ENCODE results near the gene POC5. TPM values are rescaled to one million over a fixed set of nuclear protein-coding genes. Genes with fewer than 3 reads are reported as not detected.

POC5 gene
- total RNA-seq, 1 donor: 10.9 TPM

DNA sequence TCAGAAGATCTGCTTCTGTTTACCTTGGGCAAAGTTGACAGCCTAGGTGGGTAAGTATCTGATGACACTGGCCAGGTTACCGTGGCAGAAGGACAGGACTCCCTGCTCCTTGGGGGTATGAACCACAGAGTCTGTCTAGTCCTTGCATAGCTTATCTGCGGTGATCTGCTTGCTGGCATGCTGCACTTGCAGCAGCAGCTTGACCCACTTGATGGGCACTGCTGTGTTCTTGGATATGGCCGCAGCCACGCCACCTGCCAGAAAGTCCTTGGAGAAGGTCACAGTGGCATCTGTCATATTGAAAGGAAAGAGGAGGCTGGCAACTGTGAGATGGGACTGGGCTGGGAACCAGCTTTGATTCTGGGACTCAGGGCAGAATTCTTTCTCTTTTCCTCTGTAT is 35.9 kb upstream of the POC5 start:
- Histone ChIP-seq H3K9me3 (ENCODE audit: low read depth, low read length) (no peaks in the 10 kb centered on the region), H3K36me3 (ENCODE audit: insufficient read depth, low read length) (no peaks in the 10 kb centered on the region), H3K4me1 (ENCODE audit: insufficient read depth, low read length) (no peaks in the 10 kb centered on the region), H3K27me3 (ENCODE audit: insufficient read depth, low read length) (no peaks in the 10 kb centered on the region), H3K4me3 (ENCODE audit: insufficient read depth, low read length) (no peak overlapping the region), H2AFZ (ENCODE audit: low read length) (no peak overlapping the region), H3K4me2 (ENCODE audit: insufficient read depth, low read length) (no peak overlapping the region), H3K79me2 (ENCODE audit: insufficient read depth, low read length) (no peaks in the 10 kb centered on the region), H3K27ac (ENCODE audit: low read depth, low read length) (no peak overlapping the region), H4K20me1 (ENCODE audit: insufficient read depth, low read length) (no peaks in the 10 kb centered on the region)
- DNase-seq (ENCODE audit: insufficient read length, low spot score, missing footprints): no peak
- TF ChIP-seq, protein P1, sequence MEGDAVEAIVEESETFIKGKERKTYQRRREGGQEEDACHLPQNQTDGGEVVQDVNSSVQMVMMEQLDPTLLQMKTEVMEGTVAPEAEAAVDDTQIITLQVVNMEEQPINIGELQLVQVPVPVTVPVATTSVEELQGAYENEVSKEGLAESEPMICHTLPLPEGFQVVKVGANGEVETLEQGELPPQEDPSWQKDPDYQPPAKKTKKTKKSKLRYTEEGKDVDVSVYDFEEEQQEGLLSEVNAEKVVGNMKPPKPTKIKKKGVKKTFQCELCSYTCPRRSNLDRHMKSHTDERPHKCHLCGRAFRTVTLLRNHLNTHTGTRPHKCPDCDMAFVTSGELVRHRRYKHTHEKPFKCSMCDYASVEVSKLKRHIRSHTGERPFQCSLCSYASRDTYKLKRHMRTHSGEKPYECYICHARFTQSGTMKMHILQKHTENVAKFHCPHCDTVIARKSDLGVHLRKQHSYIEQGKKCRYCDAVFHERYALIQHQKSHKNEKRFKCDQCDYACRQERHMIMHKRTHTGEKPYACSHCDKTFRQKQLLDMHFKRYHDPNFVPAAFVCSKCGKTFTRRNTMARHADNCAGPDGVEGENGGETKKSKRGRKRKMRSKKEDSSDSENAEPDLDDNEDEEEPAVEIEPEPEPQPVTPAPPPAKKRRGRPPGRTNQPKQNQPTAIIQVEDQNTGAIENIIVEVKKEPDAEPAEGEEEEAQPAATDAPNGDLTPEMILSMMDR (IDR thresholded peaks at IDR 0.05; ENCODE audit: extremely low read depth, low read depth, low read length): no peak

DNA sequence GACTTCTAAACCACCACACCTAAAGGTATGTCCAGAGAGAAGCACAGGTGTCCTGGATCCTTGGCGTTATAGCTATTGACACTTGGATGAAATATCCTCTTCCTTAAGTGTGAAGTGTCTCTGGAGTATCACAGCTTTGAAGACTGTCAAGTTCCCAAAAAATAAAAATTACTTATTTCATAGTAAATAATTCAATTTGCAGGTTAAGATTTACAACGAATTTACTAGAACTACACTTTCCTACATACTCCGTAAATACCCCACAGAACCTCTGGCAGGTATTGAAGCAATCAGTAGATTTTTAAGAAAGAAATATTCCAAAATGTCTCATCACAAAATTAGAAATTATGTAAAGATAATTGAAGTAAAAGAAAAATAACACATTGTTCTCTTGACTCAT is 27.1 kb upstream of the POC5 start:
- no peak overlapping the region for H3K27ac ChIP-seq (ENCODE audit: low read depth, low read length)
- H3K9me3 ChIP-seq (ENCODE audit: low read depth, low read length): no peaks in the 10 kb centered on the region
- TF ChIP-seq, protein P1 (IDR thresholded peaks at IDR 0.05; ENCODE audit: extremely low read depth, low read depth, low read length): no peak
- no peak overlapping the region for H2AFZ ChIP-seq (ENCODE audit: low read length)
- no peak overlapping the region for H3K4me2 ChIP-seq (ENCODE audit: insufficient read depth, low read length)
- no peaks in the 10 kb centered on the region for H4K20me1 ChIP-seq (ENCODE audit: insufficient read depth, low read length)
- H3K4me3 ChIP-seq (ENCODE audit: insufficient read depth, low read length): no peak overlapping the region
- H3K27me3 ChIP-seq (ENCODE audit: insufficient read depth, low read length): no peaks in the 10 kb centered on the region
- no peak for DNase-seq (ENCODE audit: insufficient read length, low spot score, missing footprints)
- no peaks in the 10 kb centered on the region for H3K36me3 ChIP-seq (ENCODE audit: insufficient read depth, low read length)
- H3K4me1 ChIP-seq (ENCODE audit: insufficient read depth, low read length): no peaks in the 10 kb centered on the region
- H3K79me2 ChIP-seq (ENCODE audit: insufficient read depth, low read length): no peaks in the 10 kb centered on the region

DNA sequence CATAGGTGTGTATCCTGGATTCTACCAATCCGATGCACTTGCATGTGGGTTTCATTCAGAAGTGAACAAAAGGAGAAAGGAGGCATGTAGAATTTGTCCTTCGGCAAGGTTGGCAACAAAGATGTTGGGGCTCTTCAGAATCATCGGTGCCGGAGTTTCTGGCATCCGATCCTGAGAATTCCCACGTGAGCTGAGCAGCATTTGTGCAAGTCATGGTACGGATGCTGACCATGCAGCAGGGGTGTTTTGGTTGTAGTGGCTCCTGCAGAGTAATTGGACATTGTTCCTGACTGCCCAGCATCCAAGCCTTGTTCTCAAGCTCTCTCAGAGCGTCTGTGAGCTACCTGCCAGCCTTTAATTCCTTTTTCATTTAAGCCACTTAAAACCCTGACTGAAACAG is 19.0 kb upstream of the POC5 start:
- Histone ChIP-seq H4K20me1 (ENCODE audit: insufficient read depth, low read length) (no peaks in the 10 kb centered on the region), H3K79me2 (ENCODE audit: insufficient read depth, low read length) (no peaks in the 10 kb centered on the region), H2AFZ (ENCODE audit: low read length) (no peak overlapping the region), H3K36me3 (ENCODE audit: insufficient read depth, low read length) (no peaks in the 10 kb centered on the region), H3K4me2 (ENCODE audit: insufficient read depth, low read length) (no peak overlapping the region), H3K27ac (ENCODE audit: low read depth, low read length) (no peak overlapping the region), H3K4me1 (ENCODE audit: insufficient read depth, low read length) (no peaks in the 10 kb centered on the region), H3K9me3 (ENCODE audit: low read depth, low read length) (no peaks in the 10 kb centered on the region), H3K4me3 (ENCODE audit: insufficient read depth, low read length) (no peak overlapping the region), H3K27me3 (ENCODE audit: insufficient read depth, low read length) (no peaks in the 10 kb centered on the region)
- DNase-seq (ENCODE audit: insufficient read length, low spot score, missing footprints): no peak
- TF ChIP-seq, protein P1 (IDR thresholded peaks at IDR 0.05; ENCODE audit: extremely low read depth, low read depth, low read length): no peak

DNA sequence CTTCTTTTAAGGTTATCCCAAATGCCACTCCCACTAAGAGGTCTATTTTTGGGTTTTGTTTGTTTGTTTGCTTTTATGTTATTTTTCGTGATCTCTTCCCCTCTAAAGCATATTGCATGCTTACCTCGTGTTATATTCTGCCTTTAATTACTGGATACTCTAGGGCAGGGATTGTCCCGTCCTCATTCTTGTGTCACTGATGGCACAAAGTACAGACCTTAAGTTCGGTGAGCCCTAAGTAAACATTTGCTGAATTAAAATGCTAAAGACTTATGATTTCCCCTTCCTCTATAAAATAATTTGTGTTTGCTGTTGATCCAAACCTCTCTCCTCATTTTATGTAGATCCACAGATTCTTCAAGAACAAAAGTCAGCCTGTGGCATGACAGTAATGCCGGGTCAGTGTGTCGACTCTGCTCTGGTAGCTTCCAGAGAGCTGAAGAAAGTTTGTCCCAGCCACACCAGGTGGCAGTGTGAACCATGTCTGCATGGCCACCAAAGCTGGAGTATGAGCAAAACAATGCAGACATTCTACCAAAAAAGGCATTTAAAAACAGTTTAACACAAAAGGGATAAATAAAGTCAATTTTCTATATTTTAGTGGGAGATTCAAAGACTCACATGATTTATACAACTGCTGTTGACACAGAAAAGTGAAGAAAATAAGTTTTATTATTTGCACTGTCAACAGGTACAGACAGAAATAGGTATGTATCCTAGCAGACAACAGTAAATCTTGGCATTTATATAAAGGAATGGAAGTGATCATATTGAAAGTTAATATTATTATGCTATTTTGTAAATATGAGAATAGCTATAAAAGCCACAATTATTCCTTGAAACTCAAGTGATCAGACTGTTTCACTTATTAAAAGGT is 17.9 kb upstream of the POC5 start:
- TF ChIP-seq, protein P1 (IDR thresholded peaks at IDR 0.05; ENCODE audit: extremely low read depth, low read depth, low read length): peak; percentile 39
- Histone ChIP-seq H3K9me3 (ENCODE audit: low read depth, low read length) (no peaks in the 10 kb centered on the region), H3K4me2 (ENCODE audit: insufficient read depth, low read length) (no peak overlapping the region), H2AFZ (ENCODE audit: low read length) (no peak overlapping the region), H3K4me1 (ENCODE audit: insufficient read depth, low read length) (no peaks in the 10 kb centered on the region), H3K27ac (ENCODE audit: low read depth, low read length) (no peak overlapping the region), H3K4me3 (ENCODE audit: insufficient read depth, low read length) (no peak overlapping the region), H3K27me3 (ENCODE audit: insufficient read depth, low read length) (no peaks in the 10 kb centered on the region), H4K20me1 (ENCODE audit: insufficient read depth, low read length) (no peaks in the 10 kb centered on the region), H3K36me3 (ENCODE audit: insufficient read depth, low read length) (no peaks in the 10 kb centered on the region), H3K79me2 (ENCODE audit: insufficient read depth, low read length) (no peaks in the 10 kb centered on the region)
- DNase-seq (ENCODE audit: insufficient read length, low spot score, missing footprints): peak; percentile 46

All from osteoblast (primary cell).